ENCODE results near the gene ICAM2.

DNA sequence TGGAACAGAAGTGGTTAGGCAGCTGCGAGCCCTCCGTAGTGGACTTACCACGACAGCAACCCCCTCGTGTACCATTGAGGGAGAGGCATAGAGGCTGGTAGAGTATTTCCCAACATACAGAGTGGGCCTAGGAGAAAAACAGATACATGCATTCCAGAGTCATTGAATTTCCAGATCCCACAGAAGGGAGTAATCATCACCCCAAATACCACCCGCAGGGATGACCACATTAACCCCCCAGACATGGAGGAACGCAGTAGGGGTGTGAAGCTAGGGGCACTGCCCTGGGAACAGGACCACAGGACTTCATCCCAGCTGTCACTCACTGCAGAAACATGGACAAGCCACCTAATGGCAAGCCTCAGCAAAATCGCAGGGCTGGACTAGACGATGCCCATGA is 44.7 kb upstream of the ICAM2 start:
- TF ChIP-seq, protein P1, sequence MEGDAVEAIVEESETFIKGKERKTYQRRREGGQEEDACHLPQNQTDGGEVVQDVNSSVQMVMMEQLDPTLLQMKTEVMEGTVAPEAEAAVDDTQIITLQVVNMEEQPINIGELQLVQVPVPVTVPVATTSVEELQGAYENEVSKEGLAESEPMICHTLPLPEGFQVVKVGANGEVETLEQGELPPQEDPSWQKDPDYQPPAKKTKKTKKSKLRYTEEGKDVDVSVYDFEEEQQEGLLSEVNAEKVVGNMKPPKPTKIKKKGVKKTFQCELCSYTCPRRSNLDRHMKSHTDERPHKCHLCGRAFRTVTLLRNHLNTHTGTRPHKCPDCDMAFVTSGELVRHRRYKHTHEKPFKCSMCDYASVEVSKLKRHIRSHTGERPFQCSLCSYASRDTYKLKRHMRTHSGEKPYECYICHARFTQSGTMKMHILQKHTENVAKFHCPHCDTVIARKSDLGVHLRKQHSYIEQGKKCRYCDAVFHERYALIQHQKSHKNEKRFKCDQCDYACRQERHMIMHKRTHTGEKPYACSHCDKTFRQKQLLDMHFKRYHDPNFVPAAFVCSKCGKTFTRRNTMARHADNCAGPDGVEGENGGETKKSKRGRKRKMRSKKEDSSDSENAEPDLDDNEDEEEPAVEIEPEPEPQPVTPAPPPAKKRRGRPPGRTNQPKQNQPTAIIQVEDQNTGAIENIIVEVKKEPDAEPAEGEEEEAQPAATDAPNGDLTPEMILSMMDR (IDR thresholded peaks at IDR 0.05), result no peak
- no peak for TF ChIP-seq EZH2 (IDR thresholded peaks at IDR 0.05; ENCODE audit: borderline replicate concordance, insufficient read depth, low read depth, low read length, poor library complexity, severe bottlenecking)
